Prostate gland (tissue), 2 donors: Measurements from ENCODE around the gene DNAH3.

Source experiments
- CTCF ChIP-seq, 4 experiments: fragments of 200-600 bp in 2 of 4; fragments of 450-650 bp in 2 of 4; sonication (generic) in 2 of 4; IDR thresholded peaks; 1 replicate in 3 of 4; 2 replicates in 1 of 4; pipeline ENCODE4 v1.5.1; 2016 to 2019; ENCODE audit warnings: antibody characterized with exemption in 4 of 4, mild to moderate bottlenecking in 2 of 4, moderate library complexity in 2 of 4
- POLR2A ChIP-seq: fragments of 450-650 bp; IDR thresholded peaks from one replicate; pipeline ENCODE4 v1.6.1; 2016; ENCODE audit warnings: antibody characterized with exemption, mild to moderate bottlenecking

- TF ChIP-seq CTCF (IDR thresholded peaks at IDR 0.05) (no peak), POLR2A (no peak)
These were observed 112.4 kb downstream of the DNAH3 start for GRCh38 chr16:21038197-21038596.
